B cell (primary cell): ENCODE results near the gene CHST15. TPM values are rescaled to one million over a fixed set of nuclear protein-coding genes. Genes with fewer than 3 reads are reported as not detected.

ENCODE experiments used
- ATAC-seq: fragments of 200-7000 bp; cut with Tn5 transposase; one replicate; pipeline ENCODE4 v1.10.0; 2021; ENCODE audit warnings: low read depth, mild to moderate bottlenecking, moderate number of reproducible peaks, moderate library complexity
- CTCF ChIA-PET: fragments of 350-600 bp; sonication (Branson Sonifier 250); formaldehyde crosslinking; loops from one replicate; lab custom pipeline; 2021; ENCODE audit warnings: antibody characterized with exemption, inconsistent platforms; lab: Charles Lee
- POLR2A ChIA-PET: fragments of 350-600 bp; sonication (Branson Sonifier 250); formaldehyde crosslinking; loops from one replicate; lab custom pipeline; 2021; ENCODE audit warnings: antibody characterized with exemption; lab: Charles Lee
- DNase-seq: peaks from one replicate; pipeline ENCODE4 v3.0.0; 2013
- H2AFZ ChIP-seq: 2 replicates; pipeline ENCODE4 v1.6.1; 2012; ENCODE audit warnings: mild to moderate bottlenecking, low read depth, low read length; ENCODE audit not compliant: insufficient read depth, poor library complexity, severe bottlenecking
- H3K27ac ChIP-seq, 2 donors: 1 replicate in 1 of 2; 2 replicates in 1 of 2; pipeline ENCODE4 v1.5.1; 2012 to 2013; ENCODE audit warnings: low read length in 2 of 2, mild to moderate bottlenecking in 2 of 2, moderate library complexity in 1 of 2
- H3K27me3 ChIP-seq, 4 experiments: fragments of 200-600 bp in 1 of 4; sonication (generic) in 1 of 4; replicated peaks in 1 of 4; 1 replicate in 2 of 4; 2 replicates in 2 of 4; pipeline versions ENCODE4 v1.6.1 to v1.7.0; 2013 to 2016; ENCODE audit warnings: low read length in 3 of 4, mild to moderate bottlenecking in 2 of 4, mixed read lengths in 1 of 4, moderate library complexity in 1 of 4; ENCODE audit not compliant: insufficient read depth in 4 of 4, control insufficient read depth in 3 of 4; ENCODE audit errors: control extremely low read depth in 1 of 4
- H3K36me3 ChIP-seq, 2 experiments: replicated peaks in 1 of 2; 1 replicate in 1 of 2; 2 replicates in 1 of 2; pipeline versions ENCODE4 v1.6.1 to v1.7.1; 2013; ENCODE audit warnings: low read length in 1 of 2; ENCODE audit not compliant: insufficient read depth in 2 of 2, control insufficient read depth in 1 of 2; ENCODE audit errors: control extremely low read depth in 1 of 2, extremely low read depth in 1 of 2
- H3K4me1 ChIP-seq, 2 donors: fragments of 200-600 bp in 1 of 2; sonication (generic) in 1 of 2; 1 replicate in 1 of 2; 2 replicates in 1 of 2; pipeline versions ENCODE4 v1.5.1 to v1.6.1; 2013 to 2017; ENCODE audit warnings: low read length in 2 of 2; ENCODE audit not compliant: control insufficient read depth in 2 of 2, insufficient read depth in 2 of 2
- H3K4me2 ChIP-seq: replicated peaks from 2 replicates; pipeline ENCODE3; 2012; ENCODE audit warnings: mild to moderate bottlenecking, low read depth, low read length; ENCODE audit not compliant: poor library complexity, severe bottlenecking
- H3K4me3 ChIP-seq, 5 experiments: fragments of 200-600 bp in 1 of 5; sonication (generic) in 1 of 5; 1 replicate in 3 of 5; 2 replicates in 2 of 5; pipeline versions ENCODE4 v1.5.1 to v1.7.0; 2011 to 2016; ENCODE audit warnings: low read length in 4 of 5, mild to moderate bottlenecking in 4 of 5, low read depth in 2 of 5, control low read depth in 1 of 5, moderate library complexity in 1 of 5; ENCODE audit not compliant: insufficient read depth in 1 of 5; ENCODE audit errors: control extremely low read depth in 1 of 5, extremely low read depth in 1 of 5
- H3K79me2 ChIP-seq: fragments of 200-600 bp; sonication (generic); one replicate; pipeline ENCODE4 v1.6.0; 2016; ENCODE audit warnings: low read length; ENCODE audit not compliant: control insufficient read depth, insufficient read depth
- H3K9ac ChIP-seq: fragments of 200-600 bp; sonication (generic); 2 replicates; pipeline ENCODE4 v1.6.1; 2017; ENCODE audit warnings: mild to moderate bottlenecking, low read length, moderate library complexity
- H3K9me3 ChIP-seq, 3 donors: one replicate each; pipeline versions ENCODE4 v1.6.1 to v1.7.1; 2013; ENCODE audit warnings: low read length in 2 of 3; ENCODE audit not compliant: control insufficient read depth in 2 of 3, insufficient read depth in 1 of 3; ENCODE audit errors: control extremely low read depth in 1 of 3
- H4K20me1 ChIP-seq: 2 replicates; pipeline ENCODE4 v1.6.0; 2012; ENCODE audit warnings: mild to moderate bottlenecking, low read length; ENCODE audit not compliant: insufficient read depth, control insufficient read depth, poor library complexity, severe bottlenecking
- H3K27ac Mint-ChIP-seq: one replicate; pipeline ENCODE4 v1.8.0; 2021; ENCODE audit warnings: mixed read lengths
- H3K27me3 Mint-ChIP-seq: one replicate; pipeline ENCODE4 v1.8.0; 2021; ENCODE audit warnings: mixed read lengths
- H3K4me1 Mint-ChIP-seq: one replicate; pipeline ENCODE4 v1.8.0; 2021; ENCODE audit warnings: mixed read lengths
- H3K4me3 Mint-ChIP-seq: one replicate; pipeline ENCODE4 v1.8.0; 2021; ENCODE audit warnings: mixed read lengths
- H3K9me3 Mint-ChIP-seq: one replicate; pipeline ENCODE4 v1.8.0; 2022; ENCODE audit warnings: mixed read lengths; ENCODE audit not compliant: insufficient read depth
- EZH2 ChIP-seq: IDR thresholded peaks from 2 replicates; pipeline ENCODE4 v1.6.1; 2012; ENCODE audit warnings: borderline replicate concordance, low read depth, mild to moderate bottlenecking, moderate library complexity, low read length; ENCODE audit not compliant: insufficient read depth, poor library complexity, severe bottlenecking
- WGBS: methylation state at CpG from one replicate; pipeline ENCODE4 v1.1.5; 2013; ENCODE audit warnings: missing lambda C conversion rate; ENCODE audit not compliant: insufficient coverage; 5-methylcytosine and 5-hydroxymethylcytosine counted together
- intact Hi-C: fragments of 100-400 bp; cut with micrococcal nuclease; formaldehyde crosslinking; loops from one replicate; pipeline ENCODE4 v1.10.0; 2022
- polyA plus RNA-seq: library from polyadenylated mRNA; depleted of rRNA; stranded (reverse); fragments of >200 nt; gene quantifications from 2 replicates; pipeline ENCODE4 v1.2.3, GENCODE V29; 2012
- total RNA-seq, 2 donors: library from RNA; stranded (reverse); fragments of 120-200 nt in 1 of 2; gene quantifications; 1 replicate in 1 of 2; 2 replicates in 1 of 2; pipeline versions ENCODE4 v1.2.3 to v1.2.4, GENCODE V29; 2013 to 2022
- TF ChIP-seq, protein P1 (sequence below): fragments of 200-600 bp; IDR thresholded peaks from one replicate; pipeline ENCODE4 v1.8.0; 2022; ENCODE audit warnings: antibody characterized with exemption, mild to moderate bottlenecking

CHST15 gene
- total and polyA plus RNA-seq, 2 donors (not counting 1 experiment from before 2014, with no cell fraction given): 17.9 to 75.4 TPM

GRCh38 chr10:124095096-124095495 is 1.7 kb upstream of the CHST15 start:
- H3K4me3 ChIP-seq: no peak overlapping the region
- no peaks in the 10 kb centered on the region for H3K9me3 Mint-ChIP-seq
- no peak overlapping the region for H2AFZ ChIP-seq
- DNase-seq (no peak), ATAC-seq (no peak)
- H3K9ac ChIP-seq: no peak overlapping the region
- H3K36me3 ChIP-seq: no peaks in the 10 kb centered on the region
- WGBS: 74% methylated on average over 2 of the region's 6 CpGs
- peak overlapping the region; percentile 32 for H3K27ac Mint-ChIP-seq
- intact Hi-C loops: loop anchor here (10.0 kb wide), 1 partner anchor 650 kb away; the partner anchor contains the start of gene FAM53B
- POLR2A ChIA-PET: no interaction called here
- peaks cover 0 to 8% (median 2%) of the 10 kb centered on the region in 3 donors for H3K9me3 ChIP-seq
- H3K27me3 Mint-ChIP-seq: no peaks in the 10 kb centered on the region
- H3K4me2 ChIP-seq: no peak overlapping the region
- H3K79me2 ChIP-seq: peaks cover 32% of the 10 kb centered on the region
- TF ChIP-seq EZH2: no peak
- TF ChIP-seq, protein P1, sequence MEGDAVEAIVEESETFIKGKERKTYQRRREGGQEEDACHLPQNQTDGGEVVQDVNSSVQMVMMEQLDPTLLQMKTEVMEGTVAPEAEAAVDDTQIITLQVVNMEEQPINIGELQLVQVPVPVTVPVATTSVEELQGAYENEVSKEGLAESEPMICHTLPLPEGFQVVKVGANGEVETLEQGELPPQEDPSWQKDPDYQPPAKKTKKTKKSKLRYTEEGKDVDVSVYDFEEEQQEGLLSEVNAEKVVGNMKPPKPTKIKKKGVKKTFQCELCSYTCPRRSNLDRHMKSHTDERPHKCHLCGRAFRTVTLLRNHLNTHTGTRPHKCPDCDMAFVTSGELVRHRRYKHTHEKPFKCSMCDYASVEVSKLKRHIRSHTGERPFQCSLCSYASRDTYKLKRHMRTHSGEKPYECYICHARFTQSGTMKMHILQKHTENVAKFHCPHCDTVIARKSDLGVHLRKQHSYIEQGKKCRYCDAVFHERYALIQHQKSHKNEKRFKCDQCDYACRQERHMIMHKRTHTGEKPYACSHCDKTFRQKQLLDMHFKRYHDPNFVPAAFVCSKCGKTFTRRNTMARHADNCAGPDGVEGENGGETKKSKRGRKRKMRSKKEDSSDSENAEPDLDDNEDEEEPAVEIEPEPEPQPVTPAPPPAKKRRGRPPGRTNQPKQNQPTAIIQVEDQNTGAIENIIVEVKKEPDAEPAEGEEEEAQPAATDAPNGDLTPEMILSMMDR: no peak
- peaks cover 20% of the 10 kb centered on the region for H4K20me1 ChIP-seq
- H3K27ac ChIP-seq: no peak overlapping the region
- no peaks in the 10 kb centered on the region for H3K27me3 ChIP-seq
- CTCF ChIA-PET: interaction anchor here (0.9 to 7.9 kb wide), 4 partner anchors 23 to 131 kb away, joined by 3 to 58 read pairs (median 4); no protein-coding TSS in a partner anchor
- H3K4me1 ChIP-seq: peaks cover 32 to 43% of the 10 kb centered on the region in 2 donors
- H3K4me3 Mint-ChIP-seq: peak overlapping the region; percentile 90
- H3K4me1 Mint-ChIP-seq: peaks cover 48% of the 10 kb centered on the region

DNA sequence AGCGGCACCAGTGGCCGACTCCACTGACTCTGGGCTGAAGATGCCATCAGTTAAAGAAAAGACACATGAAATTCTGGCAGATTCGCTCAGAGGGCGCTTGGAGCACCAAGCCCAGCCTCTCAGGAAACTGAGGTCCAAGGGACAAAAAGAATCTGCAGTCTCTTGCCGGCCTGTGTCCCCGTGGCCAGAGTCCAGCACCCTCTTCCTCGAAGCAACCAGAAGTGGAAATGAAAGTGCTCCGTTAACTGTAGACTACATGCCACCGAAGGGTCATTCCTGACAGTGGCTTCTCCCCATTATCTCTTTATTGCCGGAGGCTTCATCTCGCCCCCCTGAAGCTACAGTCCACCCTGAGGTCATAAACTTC is 1.0 kb upstream of the CHST15 start:
- H3K27me3 Mint-ChIP-seq: no peaks in the 10 kb centered on the region
- H3K9ac ChIP-seq: peak overlapping the region; percentile 84
- H2AFZ ChIP-seq: peak overlapping the region; percentile 83

More for the DNA sequence above, 1.0 kb upstream of the CHST15 start:
- Histone ChIP-seq H4K20me1 (peaks cover 27% of the 10 kb centered on the region), H3K79me2 (peaks cover 39% of the 10 kb centered on the region), H3K9me3 (peaks cover 0 to 5% (median 2%) of the 10 kb centered on the region in 3 donors), H3K4me2 (peak overlapping the region; percentile 99), H3K27ac (no peak overlapping the region), H3K4me1 (peaks cover 25 to 40% of the 10 kb centered on the region in 2 donors), H3K36me3 (no peaks in the 10 kb centered on the region), H3K4me3 (peak overlapping the region; percentile 19 to 85 (median 80)), H3K27me3 (no peaks in the 10 kb centered on the region)
- no peak for TF ChIP-seq EZH2
- TF ChIP-seq, protein P1: no peak
- Mint-ChIP-seq H3K9me3 (no peaks in the 10 kb centered on the region), H3K4me3 (peak overlapping the region; percentile 90), H3K4me1 (peaks cover 48% of the 10 kb centered on the region), H3K27ac (peak overlapping the region; percentile 90)
- WGBS: 52% methylated on average over 11 of the region's 11 CpGs
- DNase-seq (no peak), ATAC-seq (no peak)
- POLR2A ChIA-PET: no interaction called here
- intact Hi-C loops: loop anchor here (5.0 to 10.0 kb wide), 3 partner anchors 48 to 650 kb away; partner anchors contain the start of gene FAM53B
- CTCF ChIA-PET: interaction anchor here (0.9 to 7.9 kb wide), 4 partner anchors 12 to 131 kb away, joined by 3 to 58 read pairs (median 4); no protein-coding TSS in a partner anchor
